SU-DHL-6 (cell line): Measurements from ENCODE around the gene COL11A1.

Experiments used
- H2AFZ ChIP-seq: fragments of 200-600 bp; sonication (generic); 2 replicates; pipeline ENCODE4 v1.6.1; 2014; ENCODE audit warnings: low read depth, mild to moderate bottlenecking, moderate library complexity, mixed read lengths, antibody characterized with exemption, low read length; ENCODE audit not compliant: severe bottlenecking
- H3F3A ChIP-seq: fragments of 200-600 bp; shearing (Covaris generic); 2 replicates; pipeline ENCODE4 v1.6.0; 2016; ENCODE audit warnings: antibody characterized with exemption, mild to moderate bottlenecking; ENCODE audit not compliant: insufficient read depth
- H3K27ac ChIP-seq: fragments of 200-600 bp; sonication (generic); 2 replicates; pipeline ENCODE4 v1.5.1; 2016; ENCODE audit warnings: low read depth, mild to moderate bottlenecking, low read length, moderate library complexity, mixed read lengths
- H3K27me3 ChIP-seq: fragments of 200-600 bp; sonication (generic), shearing (Covaris generic); 2 replicates; pipeline ENCODE4 v1.6.0; 2014; ENCODE audit warnings: mild to moderate bottlenecking, low read length
- H3K36me3 ChIP-seq: fragments of 200-600 bp; sonication (generic); 2 replicates; pipeline ENCODE4 v1.6.1; 2014; ENCODE audit warnings: mild to moderate bottlenecking, low read length, mixed read lengths
- H3K4me2 ChIP-seq: fragments of 300-600, 200-600 bp; shearing (Covaris generic), sonication (generic); 2 replicates; pipeline ENCODE4 v1.6.0; 2014; ENCODE audit warnings: low read length, low read depth, mild to moderate bottlenecking; ENCODE audit not compliant: poor library complexity, severe bottlenecking
- H3K4me3 ChIP-seq: fragments of 200-600 bp; sonication (generic); 2 replicates; pipeline ENCODE4 v1.5.1; 2014; ENCODE audit warnings: antibody characterized with exemption, low read length, mild to moderate bottlenecking, mixed read lengths; ENCODE audit not compliant: insufficient read depth, poor library complexity, severe bottlenecking
- H3K79me2 ChIP-seq: fragments of 200-600 bp; sonication (generic); 2 replicates; pipeline ENCODE4 v1.6.1; 2014; ENCODE audit warnings: mild to moderate bottlenecking, low read length, moderate library complexity; ENCODE audit not compliant: insufficient read depth
- H3K9ac ChIP-seq: fragments of 200-600 bp; sonication (generic); 2 replicates; pipeline ENCODE4 v1.7.0; 2014; ENCODE audit warnings: mild to moderate bottlenecking, low read length
- H3K9me2 ChIP-seq: fragments of 200-600 bp; sonication (generic); replicated peaks from 2 replicates; pipeline ENCODE4 v1.6.1; 2014; ENCODE audit warnings: low read length; ENCODE audit not compliant: insufficient read depth
- H3K9me3 ChIP-seq: fragments of 200-600 bp; sonication (generic); 2 replicates; pipeline ENCODE4 v1.6.1; 2014; ENCODE audit warnings: low read length, mixed read lengths; ENCODE audit not compliant: insufficient read depth
- H4K20me1 ChIP-seq: fragments of 200-600 bp; sonication (generic); 2 replicates; pipeline ENCODE4 v1.6.1; 2014; ENCODE audit warnings: low read depth, mild to moderate bottlenecking, antibody characterized with exemption, low read length, moderate library complexity, mixed read lengths
- CTCF ChIP-seq: fragments of 200-600 bp; sonication (generic); IDR thresholded peaks from one replicate; pipeline ENCODE4 v1.5.1; 2017; ENCODE audit warnings: antibody characterized with exemption, mild to moderate bottlenecking, low read length, moderate library complexity; ENCODE audit not compliant: insufficient read depth, poor library complexity, severe bottlenecking
- EZH2phosphoT487 ChIP-seq: fragments of 200-600 bp; sonication (generic), shearing (Covaris generic); conservative IDR thresholded peaks from 2 replicates; pipeline ENCODE4 v1.6.1; 2018; ENCODE audit warnings: mild to moderate bottlenecking, antibody characterized with exemption, low read length, moderate library complexity, mixed read lengths

The COL11A1 gene

DNA sequence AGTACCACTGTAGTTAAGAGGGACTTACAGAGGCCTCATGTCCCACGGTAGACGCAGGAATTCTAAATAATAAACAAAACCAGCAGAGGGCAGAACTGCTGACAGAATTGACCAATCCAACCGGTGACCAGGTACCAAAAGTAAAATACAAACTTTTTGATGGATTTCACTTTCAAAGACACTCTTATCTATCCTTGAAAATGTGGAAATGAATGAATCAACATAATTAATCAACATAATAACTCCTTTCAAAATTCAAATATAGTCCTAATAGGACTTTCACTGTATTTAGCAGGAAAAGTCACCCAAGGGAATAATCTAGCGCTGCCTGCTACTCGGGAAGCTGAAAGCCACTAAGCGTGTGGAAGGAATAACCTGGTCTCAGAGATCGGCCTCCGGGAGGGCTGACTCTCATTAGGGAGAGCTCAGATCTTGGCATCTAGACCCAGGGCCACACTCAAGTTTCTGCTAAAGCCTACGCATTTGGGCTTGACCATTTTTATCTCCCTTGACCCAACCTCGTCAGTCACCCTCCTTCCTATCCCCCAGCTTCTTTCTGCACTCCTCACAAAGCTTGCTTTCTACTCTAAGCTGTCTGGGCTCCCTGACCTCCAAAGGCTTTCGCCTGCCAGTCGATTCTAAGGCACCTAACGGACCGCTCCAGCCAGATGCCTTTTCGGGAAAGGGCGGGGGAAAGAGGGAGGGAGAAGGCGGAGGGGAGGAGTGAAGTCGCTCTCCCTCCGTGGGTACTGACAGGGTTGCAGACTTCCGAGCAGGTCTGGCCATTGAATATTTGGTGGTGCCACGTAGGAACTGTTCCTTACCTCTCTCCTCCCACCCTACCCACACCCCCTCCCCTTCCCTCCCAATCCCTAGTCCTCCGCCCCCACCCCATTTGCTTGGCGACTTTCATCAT, 1.6 kb downstream of the COL11A1 start:
- Histone ChIP-seq H2AFZ (no peak overlapping the region), H3K27me3 (no peaks in the 10 kb centered on the region), H3F3A (no peaks in the 10 kb centered on the region), H3K9me2 (no peaks in the 10 kb centered on the region), H3K4me3 (no peak overlapping the region), H3K9me3 (no peaks in the 10 kb centered on the region), H3K27ac (no peak overlapping the region), H4K20me1 (no peaks in the 10 kb centered on the region), H3K4me2 (no peak overlapping the region), H3K79me2 (no peaks in the 10 kb centered on the region), H3K36me3 (no peaks in the 10 kb centered on the region), H3K9ac (no peak overlapping the region)
- TF ChIP-seq CTCF: no peak
- no peak for TF ChIP-seq EZH2phosphoT487

DNA sequence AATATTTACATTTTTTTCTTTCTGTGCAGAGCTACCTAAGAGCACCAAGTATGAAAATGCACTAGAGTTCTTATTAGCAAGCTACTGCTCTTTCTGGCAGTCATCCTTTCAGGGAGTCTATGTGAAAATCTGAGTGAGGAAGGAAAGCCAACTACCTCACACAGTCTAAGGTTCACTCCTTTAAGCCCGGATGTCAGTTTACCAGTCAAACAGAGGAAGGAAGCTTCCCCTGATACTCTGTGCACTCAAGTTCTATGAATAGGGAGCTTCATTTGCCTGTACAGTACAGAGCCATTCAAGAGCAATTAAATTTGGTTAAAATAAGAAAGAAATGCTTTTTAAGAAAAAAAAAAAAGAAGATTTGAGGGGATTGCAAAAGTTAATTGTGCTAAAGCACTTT, 6.9 kb downstream of the COL11A1 start:
- Histone ChIP-seq H3K4me2 (no peak overlapping the region), H3K4me3 (no peak overlapping the region), H4K20me1 (no peaks in the 10 kb centered on the region), H3K27ac (no peak overlapping the region), H3K9ac (no peak overlapping the region), H3F3A (no peaks in the 10 kb centered on the region), H3K27me3 (no peaks in the 10 kb centered on the region), H3K36me3 (no peaks in the 10 kb centered on the region), H2AFZ (no peak overlapping the region), H3K9me2 (no peaks in the 10 kb centered on the region), H3K79me2 (no peaks in the 10 kb centered on the region), H3K9me3 (no peaks in the 10 kb centered on the region)
- no peak for TF ChIP-seq EZH2phosphoT487
- no peak for TF ChIP-seq CTCF

GRCh38 chr1:103089221-103089620, 19.1 kb downstream of the COL11A1 start:
- no peaks in the 10 kb centered on the region for H3K36me3 ChIP-seq
- no peak for TF ChIP-seq CTCF
- no peak for TF ChIP-seq EZH2phosphoT487
- no peak overlapping the region for H3K4me2 ChIP-seq

More at GRCh38 chr1:103089221-103089620, 19.1 kb downstream of the COL11A1 start:
- Histone ChIP-seq H3K9me2 (no peaks in the 10 kb centered on the region), H3K27me3 (no peaks in the 10 kb centered on the region), H3K27ac (no peak overlapping the region), H3K9me3 (no peaks in the 10 kb centered on the region), H3K9ac (no peak overlapping the region), H2AFZ (no peak overlapping the region), H4K20me1 (no peaks in the 10 kb centered on the region), H3F3A (no peaks in the 10 kb centered on the region), H3K4me3 (no peak overlapping the region), H3K79me2 (no peaks in the 10 kb centered on the region)
